Measurements from ENCODE around the gene ZNF862.
A peak's percentile ranks its signal among the peaks of the same experiment; 100 is the strongest.
"Not testable (repeated sequence)": the region's sequence is repeated elsewhere in the genome, so short reads cannot be mapped to it uniquely, and the experiment has no call there.

ZNF862 gene

DNA sequence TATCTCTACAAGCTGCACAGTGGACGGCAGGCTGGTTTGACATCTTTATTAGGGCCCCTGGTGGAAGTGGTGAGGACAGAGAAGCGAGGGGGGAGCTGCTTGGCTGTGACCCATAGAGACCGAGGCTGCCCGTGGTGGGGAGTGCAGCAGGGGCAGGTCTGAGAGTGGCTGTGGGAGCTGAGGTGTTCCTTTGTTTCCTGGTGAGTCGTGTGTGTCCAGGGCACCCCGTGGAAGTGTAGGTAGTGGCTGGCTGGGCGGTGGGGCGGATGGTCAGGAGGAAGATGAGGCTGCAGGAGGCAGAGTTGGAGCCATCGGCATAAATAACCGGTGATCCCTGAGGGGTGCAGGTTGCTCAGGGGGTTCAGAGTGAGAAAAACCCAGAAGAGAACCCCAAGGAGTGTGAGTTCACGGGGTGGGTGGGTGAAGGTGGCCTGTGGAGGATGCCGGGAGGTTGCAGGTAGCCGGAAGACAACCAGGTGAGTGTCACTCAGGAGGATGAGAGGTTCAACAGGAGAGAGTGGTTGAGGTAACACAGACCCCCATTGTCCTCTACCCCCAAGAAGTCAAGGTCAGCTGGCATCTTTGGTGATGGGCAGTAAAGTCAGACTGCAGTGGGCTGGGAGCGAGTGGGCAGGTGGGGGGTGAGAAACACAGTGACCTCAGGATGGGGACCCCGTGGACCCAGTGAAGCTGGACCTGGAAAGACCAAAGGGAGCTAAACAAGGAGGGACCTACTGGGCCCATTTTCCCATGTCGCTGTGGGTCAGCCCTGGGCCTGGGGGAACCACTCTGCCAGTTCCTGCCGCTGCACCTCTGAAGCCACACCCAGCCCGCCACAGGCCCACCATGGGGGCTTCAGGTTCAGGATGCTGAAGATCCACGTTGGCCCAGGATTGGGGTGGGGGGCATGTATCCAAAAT, 43.4 kb downstream of the ZNF862 start:
- ATAC-seq: no peak
- peaks cover 21% of the 10 kb centered on the region for H3K4me1 Mint-ChIP-seq
- no peaks in the 10 kb centered on the region for H3K36me3 Mint-ChIP-seq
- H3K27me3 Mint-ChIP-seq: no peaks in the 10 kb centered on the region
- H3K9me3 Mint-ChIP-seq: no peaks in the 10 kb centered on the region
- H3K4me3 Mint-ChIP-seq: no peak overlapping the region
- H3K27ac Mint-ChIP-seq: no peak overlapping the region

DNA sequence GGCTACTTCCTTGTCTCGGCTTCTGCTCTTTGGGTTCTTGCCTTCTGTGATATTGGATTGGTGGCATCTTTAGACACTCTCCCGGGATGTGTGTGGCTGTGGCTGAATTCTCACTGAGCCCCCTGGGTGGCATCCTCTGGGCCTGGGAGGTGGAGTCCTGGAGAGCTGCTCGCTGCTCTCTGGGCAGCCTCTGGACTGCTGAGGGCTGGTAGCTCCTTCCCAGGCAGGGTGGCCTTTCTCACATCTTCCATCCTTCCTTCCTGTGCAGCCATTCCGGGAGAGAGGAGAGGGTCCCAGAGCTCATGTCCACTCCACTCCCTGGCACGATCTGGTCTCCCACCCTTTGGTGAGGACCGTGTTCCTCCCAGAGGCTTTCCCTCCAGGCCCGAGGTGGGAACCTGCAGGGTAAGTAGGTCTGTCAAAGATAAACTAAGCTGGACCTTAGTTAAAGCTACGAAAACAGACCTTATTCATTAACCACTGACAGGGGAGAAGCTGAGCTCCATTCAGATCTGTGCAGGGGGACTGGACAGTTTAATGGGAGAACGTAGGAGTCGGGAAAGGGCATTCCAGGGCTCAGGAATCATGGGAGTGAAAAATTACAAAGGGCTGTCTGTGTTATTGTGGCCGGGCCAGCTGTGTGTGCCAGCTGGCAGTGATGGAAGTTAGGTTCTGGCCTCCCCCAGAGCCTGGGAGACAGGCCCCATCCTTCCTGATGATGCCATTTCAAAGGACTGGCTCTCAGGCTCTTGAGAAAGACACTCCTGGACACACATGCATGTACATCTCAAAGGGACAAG, 44.3 kb downstream of the ZNF862 start:
- H3K36me3 Mint-ChIP-seq: no peaks in the 10 kb centered on the region
- no peaks in the 10 kb centered on the region for H3K9me3 Mint-ChIP-seq
- no peak for ATAC-seq
- H3K4me3 Mint-ChIP-seq: no peak overlapping the region
- H3K27ac Mint-ChIP-seq: no peak overlapping the region
- H3K4me1 Mint-ChIP-seq: peaks cover 26% of the 10 kb centered on the region
- H3K27me3 Mint-ChIP-seq: no peaks in the 10 kb centered on the region

DNA sequence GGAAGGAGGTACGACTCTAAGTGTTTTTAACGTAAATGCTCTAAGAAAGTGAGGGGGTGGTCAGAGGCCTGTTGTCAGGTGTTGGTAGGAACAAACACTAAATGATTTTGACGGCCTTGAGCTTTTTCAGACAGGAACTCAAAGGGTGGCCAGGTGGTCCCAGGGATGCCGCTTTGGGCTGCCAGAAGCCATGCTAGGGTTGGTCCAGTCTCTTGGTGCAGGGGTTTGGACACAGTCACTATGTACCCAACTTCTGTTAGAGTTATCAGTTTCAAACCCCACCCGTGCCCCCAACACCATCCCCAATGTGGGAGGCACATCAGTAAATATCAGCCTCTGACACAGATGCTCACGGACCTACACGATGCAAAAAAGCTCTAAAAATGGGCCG, 44.9 kb downstream of the ZNF862 start:
- H3K27ac Mint-ChIP-seq: no peak overlapping the region
- no peak for ATAC-seq
- peaks cover 3% of the 10 kb centered on the region for H3K36me3 Mint-ChIP-seq
- H3K4me3 Mint-ChIP-seq: no peak overlapping the region
- H3K4me1 Mint-ChIP-seq: peaks cover 26% of the 10 kb centered on the region
- H3K9me3 Mint-ChIP-seq: no peaks in the 10 kb centered on the region
- H3K27me3 Mint-ChIP-seq: no peaks in the 10 kb centered on the region

DNA sequence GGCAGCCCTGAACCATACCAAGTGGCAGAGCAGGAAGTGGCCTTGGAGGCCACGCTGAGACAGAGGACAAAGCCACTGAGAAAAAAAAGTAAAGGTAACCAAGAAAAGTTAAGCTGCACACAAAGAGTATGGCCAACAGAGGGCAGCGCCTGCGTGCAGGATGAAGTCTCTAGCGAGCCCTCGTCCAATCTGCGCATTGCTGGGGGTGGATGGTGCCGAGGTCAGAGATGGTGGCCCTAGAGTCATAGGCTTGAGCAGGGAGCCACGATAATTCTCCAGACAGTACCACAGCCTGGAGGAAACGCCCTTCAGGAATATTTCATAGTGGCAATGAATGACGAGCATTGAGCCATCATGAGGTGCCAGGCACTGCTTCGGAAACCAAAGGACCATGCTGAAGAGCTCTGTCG, 45.3 kb downstream of the ZNF862 start:
- H3K9me3 Mint-ChIP-seq: no peaks in the 10 kb centered on the region
- ATAC-seq: peak; percentile 75
- peaks cover 30% of the 10 kb centered on the region for H3K4me1 Mint-ChIP-seq
- peaks cover 7% of the 10 kb centered on the region for H3K36me3 Mint-ChIP-seq
- H3K27ac Mint-ChIP-seq: no peak overlapping the region
- no peaks in the 10 kb centered on the region for H3K27me3 Mint-ChIP-seq
- H3K4me3 Mint-ChIP-seq: no peak overlapping the region

DNA sequence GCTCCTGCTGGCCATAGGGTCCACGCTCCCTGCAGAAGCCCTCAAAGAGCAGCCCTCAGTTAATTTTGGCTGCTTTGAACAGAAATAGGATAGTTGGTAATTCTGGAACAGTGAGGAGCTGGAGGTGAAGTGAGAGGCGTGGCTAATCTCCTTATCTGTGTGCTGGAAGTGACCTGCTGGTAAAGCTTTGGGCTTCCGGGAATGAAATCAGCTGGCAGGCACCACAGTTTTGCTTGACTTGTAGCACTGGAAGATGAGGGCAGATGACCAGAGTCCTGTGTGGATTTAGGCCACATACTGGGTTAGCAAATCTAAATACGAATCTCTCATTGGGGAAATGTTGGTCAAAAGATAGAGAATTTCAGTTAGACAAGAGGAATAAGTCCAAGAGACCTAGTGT, 45.8 kb downstream of the ZNF862 start:
- H3K27ac Mint-ChIP-seq: no peak overlapping the region
- no peaks in the 10 kb centered on the region for H3K9me3 Mint-ChIP-seq
- ATAC-seq: no peak
- H3K4me1 Mint-ChIP-seq: peaks cover 30% of the 10 kb centered on the region
- H3K36me3 Mint-ChIP-seq: peaks cover 9% of the 10 kb centered on the region
- H3K27me3 Mint-ChIP-seq: no peaks in the 10 kb centered on the region
- no peak overlapping the region for H3K4me3 Mint-ChIP-seq

DNA sequence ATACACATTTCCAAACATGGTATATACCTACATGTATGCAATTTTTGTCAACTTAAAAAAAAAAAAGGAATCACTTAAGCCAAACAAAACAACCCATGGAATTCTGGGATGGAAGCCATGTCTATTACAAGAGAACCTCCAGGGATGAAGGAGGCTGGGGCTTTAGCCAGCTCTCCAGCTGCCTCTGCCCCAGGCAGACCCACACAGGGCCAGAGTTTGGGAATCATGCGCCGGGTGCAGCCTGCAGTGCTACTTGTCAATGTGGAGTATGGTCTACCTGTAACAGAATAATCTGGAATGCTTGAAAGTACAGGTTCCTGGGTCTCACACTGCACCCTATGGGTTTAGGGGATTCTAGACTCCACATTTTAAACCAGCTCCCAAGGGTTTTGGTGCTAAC, 46.4 kb downstream of the ZNF862 start:
- no peak overlapping the region for H3K27ac Mint-ChIP-seq
- H3K27me3 Mint-ChIP-seq: no peaks in the 10 kb centered on the region
- H3K4me1 Mint-ChIP-seq: peaks cover 30% of the 10 kb centered on the region
- H3K36me3 Mint-ChIP-seq: peaks cover 9% of the 10 kb centered on the region
- no peak overlapping the region for H3K4me3 Mint-ChIP-seq
- no peak for ATAC-seq
- H3K9me3 Mint-ChIP-seq: no peaks in the 10 kb centered on the region

DNA sequence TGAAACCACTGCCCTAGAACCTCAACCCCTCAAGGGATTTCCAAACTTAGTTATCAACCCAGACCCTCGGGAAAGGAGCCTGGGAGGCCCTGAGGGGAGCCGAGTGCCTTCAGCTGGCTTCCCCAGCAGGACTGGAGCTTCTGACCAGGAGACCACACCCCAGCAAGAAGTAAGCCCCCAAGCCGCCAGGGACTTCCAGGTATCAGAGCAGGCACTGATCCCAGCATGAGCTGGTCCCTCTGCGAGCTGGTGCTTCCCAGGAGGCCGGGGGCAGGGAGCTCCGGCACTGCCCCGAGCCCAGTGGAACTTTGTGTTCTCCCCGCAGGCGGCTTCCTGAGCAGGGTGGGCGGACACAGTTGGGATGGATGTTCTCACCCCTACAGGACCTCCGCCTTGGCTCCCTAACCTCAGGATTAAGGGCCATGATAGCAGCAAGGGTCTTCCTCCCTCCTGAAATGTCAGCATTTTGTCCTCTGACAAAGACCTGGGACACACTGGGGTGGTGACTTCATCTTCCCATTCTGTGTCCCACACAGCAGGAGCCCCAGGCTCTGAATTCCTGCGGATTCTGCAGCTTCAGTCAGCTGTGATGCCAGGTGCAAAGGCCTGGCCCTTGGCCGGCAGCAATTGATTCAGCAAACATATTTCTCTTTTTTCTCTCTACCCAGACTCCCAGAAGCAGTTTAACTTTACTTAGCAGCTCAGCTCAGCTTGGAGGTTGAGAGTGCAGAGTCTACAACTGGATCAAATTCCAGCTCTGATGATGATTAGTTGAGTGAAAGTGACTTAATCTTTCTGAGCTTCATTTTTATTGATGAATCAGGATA, 47.2 kb downstream of the ZNF862 start:
- peaks cover 9% of the 10 kb centered on the region for H3K36me3 Mint-ChIP-seq
- ATAC-seq: no peak
- H3K4me3 Mint-ChIP-seq: no peak overlapping the region
- H3K27ac Mint-ChIP-seq: no peak overlapping the region
- no peaks in the 10 kb centered on the region for H3K27me3 Mint-ChIP-seq
- peaks cover 30% of the 10 kb centered on the region for H3K4me1 Mint-ChIP-seq
- no peaks in the 10 kb centered on the region for H3K9me3 Mint-ChIP-seq

DNA sequence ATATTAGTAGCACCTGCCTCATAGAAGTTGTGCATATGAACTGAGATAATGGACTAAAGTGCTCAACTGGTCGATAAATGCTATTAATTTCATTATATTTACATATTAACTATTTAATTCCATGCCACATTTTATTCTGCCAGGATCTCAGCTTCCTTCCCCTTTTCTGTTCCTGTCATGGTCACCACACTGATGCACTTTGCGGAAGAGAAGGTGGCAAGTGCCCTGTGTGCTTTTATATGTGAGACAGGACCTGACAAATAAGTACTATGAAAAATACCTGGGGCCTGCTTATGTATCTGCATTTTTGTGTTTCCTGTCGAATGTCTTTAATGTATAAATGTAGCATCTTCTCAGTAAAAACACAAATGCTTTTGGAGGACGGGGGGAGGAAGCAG, 47.8 kb downstream of the ZNF862 start:
- Mint-ChIP-seq H3K4me1 (peaks cover 30% of the 10 kb centered on the region), H3K4me3 (no peak overlapping the region), H3K27ac (no peak overlapping the region), H3K36me3 (peaks cover 9% of the 10 kb centered on the region), H3K27me3 (no peaks in the 10 kb centered on the region), H3K9me3 (no peaks in the 10 kb centered on the region)
- no peak for ATAC-seq

DNA sequence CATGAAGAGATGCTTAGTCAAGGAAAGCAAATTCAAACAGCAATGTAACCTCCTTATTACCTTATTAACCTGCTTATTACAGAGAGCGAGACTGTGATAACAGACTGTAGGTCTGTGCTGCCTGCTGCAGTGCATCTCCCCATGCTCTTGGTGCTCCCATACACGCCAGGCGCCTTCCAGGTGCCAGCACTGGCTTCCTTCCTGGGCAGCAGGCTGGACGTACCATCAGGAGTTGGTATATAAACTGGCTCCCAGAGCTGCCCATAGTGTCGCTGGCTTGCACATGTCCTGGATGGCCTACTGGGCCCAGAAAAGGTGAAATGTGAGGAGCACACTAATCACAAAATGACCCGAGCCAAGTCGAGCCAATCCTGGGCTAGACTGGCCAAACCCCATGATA, 49.1 kb downstream of the ZNF862 start:
- H3K4me1 Mint-ChIP-seq: peaks cover 30% of the 10 kb centered on the region
- no peaks in the 10 kb centered on the region for H3K9me3 Mint-ChIP-seq
- no peaks in the 10 kb centered on the region for H3K27me3 Mint-ChIP-seq
- H3K27ac Mint-ChIP-seq: no peak overlapping the region
- no peak overlapping the region for H3K4me3 Mint-ChIP-seq
- peaks cover 9% of the 10 kb centered on the region for H3K36me3 Mint-ChIP-seq
- ATAC-seq: no peak

DNA sequence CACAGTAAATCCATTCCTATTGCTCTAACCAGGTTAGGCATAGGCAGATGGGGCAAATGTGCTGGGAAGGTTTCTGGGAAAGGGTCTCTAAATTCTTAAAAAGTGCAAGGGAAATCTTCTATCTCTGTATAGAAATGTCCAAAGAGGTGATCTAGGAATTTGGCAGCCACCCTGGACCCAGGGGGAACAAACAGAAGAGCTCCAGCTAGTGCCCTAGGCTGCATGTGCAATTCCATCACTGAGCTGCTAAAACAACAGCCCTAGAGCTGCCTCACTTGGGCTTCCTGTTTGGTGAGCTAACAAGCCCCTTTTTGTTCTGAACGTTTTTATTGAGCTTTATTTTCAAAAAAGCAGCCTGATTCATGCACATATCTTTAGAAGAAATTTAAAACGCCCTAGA, 52.5 kb downstream of the ZNF862 start:
- not testable (repeated sequence) for H3K27ac Mint-ChIP-seq, H3K27me3 Mint-ChIP-seq, H3K36me3 Mint-ChIP-seq, H3K9me3 Mint-ChIP-seq, H3K4me3 Mint-ChIP-seq, ATAC-seq
- peaks cover 18% of the 10 kb centered on the region for H3K4me1 Mint-ChIP-seq

DNA sequence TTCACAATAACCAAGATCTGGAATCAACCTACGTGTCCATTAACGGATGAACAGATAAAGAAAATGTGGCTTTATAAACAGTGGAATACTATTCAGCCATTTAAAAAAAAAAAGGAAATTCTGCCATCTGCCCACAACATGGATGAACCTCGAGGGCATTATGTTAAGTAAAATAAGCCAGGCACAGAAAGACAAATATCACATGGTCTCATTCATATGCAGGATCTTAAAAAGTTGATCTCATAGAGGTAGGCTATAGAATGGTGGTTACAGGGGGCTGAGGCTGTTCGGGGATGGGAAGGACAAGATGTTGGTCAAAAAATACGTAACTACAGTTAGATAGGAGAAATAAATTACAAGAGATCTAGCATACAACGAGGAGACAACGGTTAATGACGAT, 56.8 kb downstream of the ZNF862 start:
- H3K27ac Mint-ChIP-seq, H3K4me3 Mint-ChIP-seq, H3K4me1 Mint-ChIP-seq, H3K9me3 Mint-ChIP-seq, ATAC-seq, H3K27me3 Mint-ChIP-seq, H3K36me3 Mint-ChIP-seq: not testable (repeated sequence)

DNA sequence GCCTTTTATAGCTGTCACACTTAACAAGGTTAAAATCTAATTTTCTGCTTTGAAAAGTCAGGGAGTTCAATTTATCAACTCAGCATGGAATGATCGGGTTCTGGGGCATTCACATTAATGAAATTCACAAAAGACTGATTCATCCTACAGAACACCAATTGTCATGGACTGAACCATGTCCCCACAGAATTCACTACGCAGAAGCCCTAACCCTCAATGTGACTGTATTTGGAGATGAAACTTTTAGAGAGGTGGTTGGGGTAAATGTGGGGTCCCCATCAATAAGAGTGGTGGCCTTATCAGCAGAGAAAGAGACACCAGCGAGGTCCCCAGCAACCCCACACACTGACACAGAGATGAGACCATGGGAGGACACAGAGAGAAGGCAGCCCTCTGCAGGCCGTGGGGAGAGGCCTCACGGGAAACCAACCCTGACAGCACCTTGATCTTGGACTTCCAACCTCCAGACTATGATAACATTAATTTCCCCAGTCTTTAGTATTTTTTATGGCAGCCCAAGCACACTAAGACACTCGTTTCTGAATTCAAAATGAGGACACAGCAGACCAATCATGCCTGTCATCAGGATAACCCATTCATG, 69.7 kb downstream of the ZNF862 start:
- ATAC-seq, H3K36me3 Mint-ChIP-seq, H3K27ac Mint-ChIP-seq, H3K4me3 Mint-ChIP-seq, H3K4me1 Mint-ChIP-seq, H3K27me3 Mint-ChIP-seq, H3K9me3 Mint-ChIP-seq: not testable (repeated sequence)

DNA sequence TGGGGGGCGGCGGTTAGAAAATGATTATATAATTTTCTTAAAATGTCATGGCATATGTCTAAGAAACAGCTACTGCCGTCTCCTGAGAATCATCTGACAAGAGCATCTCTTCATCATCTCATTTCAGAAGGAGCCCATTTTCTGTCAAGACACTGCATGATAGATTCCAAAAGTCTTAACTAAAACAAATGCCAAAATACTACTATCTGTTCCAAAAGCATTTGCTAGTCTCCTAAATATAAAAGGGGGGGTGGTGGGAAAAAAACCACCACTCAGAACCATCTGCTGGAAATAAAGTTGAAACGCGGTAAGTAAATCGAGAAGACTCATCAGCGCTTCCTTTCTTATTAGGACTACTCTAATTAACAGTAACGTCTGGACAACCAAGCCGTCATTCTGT, 72.0 kb downstream of the ZNF862 start:
- H3K9me3 Mint-ChIP-seq, ATAC-seq, H3K36me3 Mint-ChIP-seq, H3K27ac Mint-ChIP-seq, H3K4me1 Mint-ChIP-seq, H3K4me3 Mint-ChIP-seq, H3K27me3 Mint-ChIP-seq: not testable (repeated sequence)

DNA sequence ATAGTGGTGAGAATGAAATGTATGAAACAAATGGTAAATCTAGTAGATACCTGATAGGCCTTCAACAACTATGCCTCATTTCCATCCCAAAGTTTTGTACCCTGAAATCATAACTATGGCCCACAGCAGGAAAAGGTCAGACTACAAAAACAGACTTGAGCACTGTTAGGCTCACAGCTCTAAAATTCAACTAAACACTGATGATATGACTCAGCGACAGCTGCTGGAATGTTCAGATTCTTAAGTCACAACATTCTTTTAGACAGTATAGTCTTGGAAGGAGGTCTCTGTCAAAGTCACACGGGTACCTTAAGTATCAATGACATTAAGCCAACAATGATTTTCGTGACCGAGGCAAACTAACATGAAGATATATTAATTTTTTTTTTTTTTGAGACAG, 74.0 kb downstream of the ZNF862 start:
- H3K4me3 Mint-ChIP-seq, ATAC-seq, H3K9me3 Mint-ChIP-seq, H3K4me1 Mint-ChIP-seq, H3K27me3 Mint-ChIP-seq, H3K27ac Mint-ChIP-seq, H3K36me3 Mint-ChIP-seq: not testable (repeated sequence)

All from stimulated activated memory B cell treated with anti-CD40 and anti-IgM and Interleukin-4, amounts not matched to agents 10 μg/mL and 1 μg/mL and 100 μg/mL, for 72 hours (primary cell).